HEK293 (cell line): Measurements from ENCODE around the gene COL24A1.

Experiments used
- CTCF ChIA-PET: fragments of 350-600 bp; formaldehyde crosslinking; extraction: SDS; loops from one replicate; lab custom pipeline; 2021; ENCODE audit warnings: antibody characterized with exemption; lab: Yijun Ruan, JAX
- POLR2A ChIA-PET: fragments of 300-600 bp; formaldehyde crosslinking; extraction: SDS; loops from one replicate; lab custom pipeline; 2020; ENCODE audit warnings: antibody characterized with exemption, inconsistent platforms; lab: Yijun Ruan, JAX
- H3K27ac ChIP-seq: fragments of 200-500 bp; sonication (Bioruptor generic); 2 replicates; pipeline ENCODE4 v1.5.1; 2014; ENCODE audit warnings: low read depth, low read length, control low read depth, inconsistent platforms; ENCODE audit errors: extremely low read depth
- H3K36me3 ChIP-seq, 2 experiments: fragments of 200-500 bp in 1 of 2; sonication (Bioruptor generic) in 1 of 2; 1 replicate in 1 of 2; 2 replicates in 1 of 2; pipeline ENCODE4 v1.5.1; 2014 to 2017; ENCODE audit warnings: inconsistent platforms in 2 of 2, low read length in 2 of 2; ENCODE audit not compliant: control insufficient read depth in 2 of 2, insufficient read depth in 1 of 2
- H3K4me1 ChIP-seq: fragments of 200-500 bp; sonication (Bioruptor generic); 2 replicates; pipeline ENCODE4 v1.5.1; 2014; ENCODE audit warnings: mild to moderate bottlenecking, low read length, inconsistent platforms; ENCODE audit not compliant: control insufficient read depth, insufficient read depth
- H3K4me3 ChIP-seq: 2 replicates; pipeline ENCODE4 v1.5.1; 2011; ENCODE audit warnings: low read depth, mild to moderate bottlenecking, control low read depth, low read length, moderate library complexity
- H3K9me3 ChIP-seq: fragments of 200-500 bp; sonication (Bioruptor generic); 2 replicates; pipeline ENCODE4 v1.5.1; 2014; ENCODE audit warnings: low read depth, low read length, inconsistent platforms; ENCODE audit not compliant: control insufficient read depth, insufficient read depth
- SCRT2 ChIP-seq: fragments of 450-650 bp; formaldehyde crosslinking; IDR thresholded peaks from 2 replicates; pipeline ENCODE4 v1.5.1; 2016; ENCODE audit warnings: missing biosample characterization, missing genetic modification characterization
- ZBTB20 ChIP-seq: fragments of 450-650 bp; formaldehyde crosslinking; IDR thresholded peaks from 2 replicates; pipeline ENCODE4 v1.5.1; 2016; ENCODE audit warnings: missing biosample characterization, missing genetic modification characterization
- ZBTB26 ChIP-seq: fragments of 450-650 bp; formaldehyde crosslinking; optimal IDR thresholded peaks from 2 replicates; pipeline ENCODE3; 2016; ENCODE audit warnings: missing biosample characterization, mild to moderate bottlenecking, missing genetic modification characterization
- ZEB2 ChIP-seq: fragments of 450-650 bp; formaldehyde crosslinking; IDR thresholded peaks from 2 replicates; pipeline ENCODE4 v1.5.1; 2016; ENCODE audit warnings: missing biosample characterization, missing genetic modification characterization
- ZFHX2 ChIP-seq: fragments of 450-650 bp; formaldehyde crosslinking; conservative IDR thresholded peaks from 2 replicates; pipeline ENCODE4 v1.5.1; 2016; ENCODE audit warnings: missing biosample characterization, missing genetic modification characterization
- ZIC2 ChIP-seq: fragments of 450-650 bp; formaldehyde crosslinking; IDR thresholded peaks from 2 replicates; pipeline ENCODE4 v1.5.1; 2016; ENCODE audit warnings: missing biosample characterization, missing genetic modification characterization
- ZNF132 ChIP-seq: fragments of 450-650 bp; formaldehyde crosslinking; IDR thresholded peaks from 2 replicates; pipeline ENCODE4 v1.5.1; 2017; ENCODE audit warnings: missing biosample characterization, missing genetic modification characterization, borderline replicate concordance
- ZNF138 ChIP-seq: fragments of 450-650 bp; formaldehyde crosslinking; IDR thresholded peaks from 2 replicates; pipeline ENCODE4 v1.5.1; 2016; ENCODE audit warnings: missing biosample characterization, missing genetic modification characterization, borderline replicate concordance
- ZNF23 ChIP-seq: fragments of 450-650 bp; formaldehyde crosslinking; IDR thresholded peaks from 2 replicates; pipeline ENCODE4 v1.5.1; 2016; ENCODE audit warnings: missing biosample characterization, missing genetic modification characterization, borderline replicate concordance
- ZNF280D ChIP-seq: fragments of 450-650 bp; formaldehyde crosslinking; IDR thresholded peaks from 2 replicates; pipeline ENCODE4 v1.5.1; 2016; ENCODE audit warnings: missing biosample characterization, missing genetic modification characterization
- ZNF549 ChIP-seq: fragments of 450-650 bp; IDR thresholded peaks from 2 replicates; pipeline ENCODE4 v1.5.1; 2018; ENCODE audit warnings: missing biosample characterization, missing genetic modification characterization, mild to moderate bottlenecking, inconsistent platforms, moderate library complexity
- ZNF560 ChIP-seq: fragments of 450-650 bp; formaldehyde crosslinking; IDR thresholded peaks from 2 replicates; pipeline ENCODE4 v1.5.1; 2017; ENCODE audit warnings: missing biosample characterization, missing genetic modification characterization, borderline replicate concordance
- ZNF600 ChIP-seq: fragments of 450-650 bp; formaldehyde crosslinking; IDR thresholded peaks from 2 replicates; pipeline ENCODE4 v1.5.1; 2016; ENCODE audit warnings: missing biosample characterization, missing genetic modification characterization
- ZNF623 ChIP-seq: fragments of 450-650 bp; formaldehyde crosslinking; IDR thresholded peaks from 2 replicates; pipeline ENCODE4 v1.5.1; 2016; ENCODE audit warnings: missing biosample characterization, missing genetic modification characterization
- ZNF670 ChIP-seq: fragments of 450-650 bp; formaldehyde crosslinking; IDR thresholded peaks from 2 replicates; pipeline ENCODE4 v1.5.1; 2016; ENCODE audit warnings: missing biosample characterization, missing genetic modification characterization, low read depth
- ZNF76 ChIP-seq: fragments of 450-650 bp; formaldehyde crosslinking; IDR thresholded peaks from 2 replicates; pipeline ENCODE4; 2016; ENCODE audit warnings: low read depth, missing biosample characterization, missing genetic modification characterization, borderline replicate concordance
- ZNF792 ChIP-seq: fragments of 450-650 bp; formaldehyde crosslinking; IDR thresholded peaks from 2 replicates; pipeline ENCODE4 v1.5.1; 2016; ENCODE audit warnings: missing biosample characterization, missing genetic modification characterization
- TF ChIP-seq, protein P1 (sequence below): fragments of 450-650 bp; formaldehyde crosslinking; IDR thresholded peaks from 2 replicates; pipeline ENCODE4 v1.5.1; 2016; ENCODE audit warnings: missing biosample characterization, missing genetic modification characterization

Gene COL24A1

DNA sequence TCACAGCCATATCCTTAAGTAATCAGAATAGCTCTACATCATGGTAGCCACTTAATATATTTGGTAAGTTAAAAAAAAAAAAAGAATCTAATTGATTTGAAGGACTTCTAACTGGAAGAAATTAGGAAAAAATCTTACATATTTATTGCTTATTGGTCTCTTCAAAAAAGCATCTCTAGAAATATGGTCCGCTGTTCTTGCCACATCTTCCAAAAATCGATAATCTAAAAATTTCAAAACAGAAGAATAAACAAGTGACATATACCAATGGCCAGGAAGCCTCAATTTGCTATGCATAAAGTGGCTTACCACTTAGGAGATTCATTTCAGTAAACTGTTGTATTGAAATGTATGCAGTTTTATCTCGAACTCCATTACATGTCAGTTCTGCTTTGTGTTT lies 450.6 kb downstream of the COL24A1 start (continued):
- no peak for TF ChIP-seq ZNF280D (tag by site-specific recombination)
- TF ChIP-seq ZNF792 (tag by site-specific recombination) = no peak

DNA sequence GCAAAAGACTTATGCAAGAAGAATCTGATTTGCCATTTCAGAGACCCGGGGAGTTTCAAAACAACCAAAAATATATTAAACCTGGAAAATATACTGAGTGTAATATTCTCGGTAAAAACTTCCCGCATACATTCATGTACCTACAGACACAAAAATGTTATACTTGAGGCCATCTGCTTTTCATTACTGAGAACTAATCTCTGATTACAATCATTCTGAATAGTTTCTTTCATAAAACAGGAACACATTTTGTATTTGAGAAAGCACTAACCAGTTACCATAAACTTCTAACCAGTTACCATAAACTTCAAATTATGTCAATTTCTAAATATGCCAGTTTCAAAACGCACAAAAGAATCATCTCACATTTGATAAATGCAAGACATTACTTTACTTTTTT lies 456.1 kb downstream of the COL24A1 start:
- ChIA-PET POLR2A (no interaction called here), CTCF (interaction anchor here (1.4 kb wide), 1 partner anchor 8 kb away, joined by 4 read pairs; no protein-coding TSS in a partner anchor)
- peaks cover 28 to 56% of the 10 kb centered on the region in 2 experiments for H3K36me3 ChIP-seq
- no peak overlapping the region for H3K4me3 ChIP-seq
- H3K4me1 ChIP-seq = no peaks in the 10 kb centered on the region
- TF ChIP-seq ZFHX2 (no peak), ZNF132 (tag by site-specific recombination) (no peak), ZNF560 (tag by site-specific recombination) (no peak), ZNF670 (tag by site-specific recombination) (no peak), ZNF76 (no peak), ZBTB20 (no peak), SCRT2 (tag by site-specific recombination) (no peak), ZNF549 (tag by site-specific recombination) (no peak), ZIC2 (tag by site-specific recombination) (no peak), ZNF792 (tag by site-specific recombination) (no peak)
- H3K9me3 ChIP-seq = no peaks in the 10 kb centered on the region
- H3K27ac ChIP-seq = no peak overlapping the region

- TF ChIP-seq, protein P1, sequence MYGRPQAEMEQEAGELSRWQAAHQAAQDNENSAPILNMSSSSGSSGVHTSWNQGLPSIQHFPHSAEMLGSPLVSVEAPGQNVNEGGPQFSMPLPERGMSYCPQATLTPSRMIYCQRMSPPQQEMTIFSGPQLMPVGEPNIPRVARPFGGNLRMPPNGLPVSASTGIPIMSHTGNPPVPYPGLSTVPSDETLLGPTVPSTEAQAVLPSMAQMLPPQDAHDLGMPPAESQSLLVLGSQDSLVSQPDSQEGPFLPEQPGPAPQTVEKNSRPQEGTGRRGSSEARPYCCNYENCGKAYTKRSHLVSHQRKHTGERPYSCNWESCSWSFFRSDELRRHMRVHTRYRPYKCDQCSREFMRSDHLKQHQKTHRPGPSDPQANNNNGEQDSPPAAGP (tag by site-specific recombination) = no peak
- TF ChIP-seq ZNF23 (no peak), ZEB2 (tag by site-specific recombination) (no peak), ZNF623 (tag by site-specific recombination) (no peak), ZNF600 (tag by site-specific recombination) (no peak), ZNF138 (tag by site-specific recombination) (no peak), ZBTB26 (tag by site-specific recombination) (no peak)
- TF ChIP-seq, all 188 proteins: peak for 0
- ChIA-PET POLR2A (no interaction called here), CTCF (interaction anchor here (0.6 to 0.7 kb wide), 2 partner anchors 9 to 17 kb away, joined by 3 read pairs; no protein-coding TSS in a partner anchor)
- no peaks in the 10 kb centered on the region for H3K9me3 ChIP-seq
- H3K4me3 ChIP-seq = no peak overlapping the region
- H3K36me3 ChIP-seq = peaks cover 16 to 38% of the 10 kb centered on the region in 2 experiments
- H3K27ac ChIP-seq = no peak overlapping the region
- H3K4me1 ChIP-seq = no peaks in the 10 kb centered on the region
Measured at GRCh38 chr1:85697895-85698294, 458.7 kb downstream of the COL24A1 start.
